NB4 (cell line): Measurements from ENCODE around the gene OR6V1.

Source experiments
- MYC ChIP-seq: IDR thresholded peaks from 2 replicates; pipeline ENCODE4 v1.6.1; 2011; ENCODE audit warnings: low read depth, low read length
- POLR2A ChIP-seq: IDR thresholded peaks from 2 replicates; pipeline ENCODE4 v1.6.1; 2011; ENCODE audit warnings: mild to moderate bottlenecking; ENCODE audit not compliant: insufficient read length; ENCODE audit errors: extremely low read depth
- TF ChIP-seq, protein P1 (sequence below): IDR thresholded peaks from one replicate; pipeline ENCODE4 v1.5.1; 2012; ENCODE audit warnings: low read depth, low read length
- TF ChIP-seq, protein P2 (sequence below): IDR thresholded peaks from 2 replicates; pipeline ENCODE4 v1.6.1; 2011; ENCODE audit warnings: low read depth, low read length

DNA sequence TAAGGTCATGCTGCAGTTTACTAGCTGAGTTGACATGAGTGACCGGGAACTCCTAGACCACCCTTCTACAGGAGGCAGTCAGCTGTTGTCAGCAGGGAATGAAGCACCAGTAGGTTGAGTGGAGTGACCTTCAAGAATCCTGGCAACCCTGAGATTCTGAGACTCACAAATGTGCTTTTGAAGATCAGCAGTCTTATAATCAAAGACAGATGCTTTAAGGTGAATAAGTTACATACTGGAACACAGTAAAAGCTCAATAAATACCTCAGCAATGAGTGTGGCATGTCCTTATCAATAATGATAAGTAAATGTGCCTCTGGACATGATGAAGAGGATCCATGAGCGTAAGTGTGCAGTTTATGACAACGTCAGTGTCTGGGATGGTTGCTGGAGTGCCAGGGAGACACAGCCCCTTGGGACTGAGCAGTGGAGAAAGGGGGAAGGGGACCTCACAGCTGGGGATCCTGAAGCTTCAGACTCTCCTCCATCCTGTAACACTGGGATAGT lies 11.9 kb upstream of the OR6V1 start:
- TF ChIP-seq, protein P1, sequence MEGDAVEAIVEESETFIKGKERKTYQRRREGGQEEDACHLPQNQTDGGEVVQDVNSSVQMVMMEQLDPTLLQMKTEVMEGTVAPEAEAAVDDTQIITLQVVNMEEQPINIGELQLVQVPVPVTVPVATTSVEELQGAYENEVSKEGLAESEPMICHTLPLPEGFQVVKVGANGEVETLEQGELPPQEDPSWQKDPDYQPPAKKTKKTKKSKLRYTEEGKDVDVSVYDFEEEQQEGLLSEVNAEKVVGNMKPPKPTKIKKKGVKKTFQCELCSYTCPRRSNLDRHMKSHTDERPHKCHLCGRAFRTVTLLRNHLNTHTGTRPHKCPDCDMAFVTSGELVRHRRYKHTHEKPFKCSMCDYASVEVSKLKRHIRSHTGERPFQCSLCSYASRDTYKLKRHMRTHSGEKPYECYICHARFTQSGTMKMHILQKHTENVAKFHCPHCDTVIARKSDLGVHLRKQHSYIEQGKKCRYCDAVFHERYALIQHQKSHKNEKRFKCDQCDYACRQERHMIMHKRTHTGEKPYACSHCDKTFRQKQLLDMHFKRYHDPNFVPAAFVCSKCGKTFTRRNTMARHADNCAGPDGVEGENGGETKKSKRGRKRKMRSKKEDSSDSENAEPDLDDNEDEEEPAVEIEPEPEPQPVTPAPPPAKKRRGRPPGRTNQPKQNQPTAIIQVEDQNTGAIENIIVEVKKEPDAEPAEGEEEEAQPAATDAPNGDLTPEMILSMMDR: no peak
- no peak for TF ChIP-seq POLR2A
- no peak for TF ChIP-seq MYC
- TF ChIP-seq, protein P2, sequence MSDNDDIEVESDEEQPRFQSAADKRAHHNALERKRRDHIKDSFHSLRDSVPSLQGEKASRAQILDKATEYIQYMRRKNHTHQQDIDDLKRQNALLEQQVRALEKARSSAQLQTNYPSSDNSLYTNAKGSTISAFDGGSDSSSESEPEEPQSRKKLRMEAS: no peak
